Loucy (cell line): Measurements from ENCODE around the gene WFDC5.

Experiments
- CTCF ChIP-seq: fragments of 200-600 bp; sonication (generic); conservative IDR thresholded peaks from 2 replicates; pipeline ENCODE4 v1.5.1; 2014; ENCODE audit warnings: mild to moderate bottlenecking, antibody characterized with exemption, low read length
- EZH2phosphoT487 ChIP-seq: fragments of 200-600 bp; IDR thresholded peaks from 2 replicates; pipeline ENCODE4 v1.6.1; 2018; ENCODE audit warnings: antibody characterized with exemption, mild to moderate bottlenecking, moderate library complexity, borderline replicate concordance

- TF ChIP-seq CTCF (peak; percentile 47), EZH2phosphoT487 (no peak)
Observed at GRCh38 chr20:45118028-45118427, 3.1 kb upstream of the WFDC5 start.
